ENCODE measurements around the gene ZFYVE28. TPM values are rescaled to one million over a fixed set of nuclear protein-coding genes. Genes with fewer than 3 reads are reported as not detected.
A peak's percentile ranks its signal among the peaks of the same experiment; 100 is the strongest.

ZFYVE28 gene
- total RNA-seq, 3 donors from 2014 or later, result 32.4 to 56.4 (median 42.9) TPM

- DNase-seq (peak in 2 of 3 donors; percentile 24 to 36), ATAC-seq (no peak)
- Histone ChIP-seq H3K36me3 (ENCODE audit: low read depth) (peaks cover 3% of the 10 kb centered on the region), H3K9me3 (no peaks in the 10 kb centered on the region), H3K4me1 (ENCODE audit: low read depth) (peaks cover 8% of the 10 kb centered on the region), H3K4me3 (no peak overlapping the region)
- no peak for TF ChIP-seq CTCF (IDR thresholded peaks at IDR 0.05)
- intact Hi-C loops (cut with DNase I, micrococcal nuclease), result no loop called here
These were observed 163.6 kb downstream of the ZFYVE28 start for GRCh38 chr4:2254665-2255500.

GRCh38 chr4:2253160-2254084, 165.0 kb downstream of the ZFYVE28 start:
- Histone ChIP-seq H3K9me3 (no peaks in the 10 kb centered on the region), H3K4me1 (ENCODE audit: low read depth) (peaks cover 5% of the 10 kb centered on the region), H3K4me3 (no peak overlapping the region), H3K36me3 (ENCODE audit: low read depth) (peaks cover 3% of the 10 kb centered on the region)
- intact Hi-C loops (cut with DNase I, micrococcal nuclease), result no loop called here
- no peak for TF ChIP-seq CTCF (IDR thresholded peaks at IDR 0.05)
- ATAC-seq (no peak), DNase-seq (peak in 2 of 3 donors; percentile 22 to 47)

- no peak for TF ChIP-seq CTCF (IDR thresholded peaks at IDR 0.05)
- H3K4me1 ChIP-seq (ENCODE audit: low read depth), result no peaks in the 10 kb centered on the region
- intact Hi-C loops (cut with DNase I, micrococcal nuclease), result no loop called here
- peak in 1 of 3 donors; percentile 48 for DNase-seq
- no peaks in the 10 kb centered on the region for H3K9me3 ChIP-seq
- H3K4me3 ChIP-seq, result no peak overlapping the region
- ATAC-seq, result no peak
- peaks cover 3% of the 10 kb centered on the region for H3K36me3 ChIP-seq (ENCODE audit: low read depth)
These were observed 165.8 kb downstream of the ZFYVE28 start for GRCh38 chr4:2252530-2253091.

GRCh38 chr4:2251795-2252529, 166.5 kb downstream of the ZFYVE28 start:
- peak in 1 of 3 donors; percentile 36 for DNase-seq
- ATAC-seq, result no peak
- Histone ChIP-seq H3K36me3 (ENCODE audit: low read depth) (peaks cover 3% of the 10 kb centered on the region), H3K4me3 (no peak overlapping the region), H3K9me3 (no peaks in the 10 kb centered on the region), H3K4me1 (ENCODE audit: low read depth) (no peaks in the 10 kb centered on the region)
- TF ChIP-seq CTCF (IDR thresholded peaks at IDR 0.05), result no peak
- intact Hi-C loops (cut with DNase I, micrococcal nuclease), result no loop called here

All from mucosa of descending colon (tissue), 3 donors.